ENCODE data around the gene PDE3B.
"Not testable (repeated sequence)": the region's sequence is repeated elsewhere in the genome, so short reads cannot be mapped to it uniquely, and the experiment has no call there.

The PDE3B gene

GRCh38 chr11:14812757-14813156 lies 169.2 kb downstream of the PDE3B start:
- no peak for DNase-seq (ENCODE audit: low read depth)

- DNase-seq (ENCODE audit: low read depth): no peak
These were observed 169.9 kb downstream of the PDE3B start for GRCh38 chr11:14813516-14813915.

- no peak for DNase-seq (ENCODE audit: low read depth)
These were observed 175.2 kb downstream of the PDE3B start for GRCh38 chr11:14818779-14819178.

DNA sequence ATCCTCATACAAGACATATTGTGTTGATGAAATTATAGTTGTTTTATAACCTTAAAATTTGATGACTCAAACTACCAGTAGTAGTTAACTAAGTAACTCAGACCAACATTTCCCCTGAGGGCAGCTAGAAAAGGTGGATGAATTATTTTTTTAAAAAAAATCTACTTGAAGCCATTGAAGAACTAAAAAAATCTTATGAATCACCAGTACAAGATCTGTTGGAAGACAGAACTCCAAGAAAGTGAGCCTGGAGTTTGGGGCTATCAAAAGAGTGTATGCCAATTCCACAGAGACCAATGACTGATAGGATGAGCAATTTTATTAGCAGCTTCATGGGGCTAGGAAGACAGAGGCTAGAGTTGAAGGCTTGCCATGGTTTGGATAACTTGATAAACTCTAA lies 176.0 kb downstream of the PDE3B start:
- no peak for DNase-seq (ENCODE audit: low read depth)

DNA sequence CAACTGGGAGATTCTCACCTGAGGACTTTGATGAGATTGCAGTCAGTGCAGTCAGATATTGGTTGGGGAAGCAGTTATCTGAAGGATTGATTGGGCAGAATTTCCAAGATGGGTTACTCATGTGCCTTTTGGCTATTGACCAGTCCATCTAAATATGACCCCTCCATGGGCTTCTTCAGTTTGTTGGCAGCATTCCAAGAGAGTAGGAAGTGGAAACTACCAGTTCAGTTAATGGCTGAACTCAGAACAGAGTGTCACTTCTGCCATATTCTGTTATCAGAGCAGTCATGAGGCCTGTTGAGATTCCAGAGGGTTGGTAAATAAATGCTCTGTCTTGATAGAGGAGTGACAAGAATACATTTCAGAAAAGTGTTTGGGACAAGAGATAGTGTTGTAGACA lies 177.4 kb downstream of the PDE3B start:
- DNase-seq (ENCODE audit: low read depth): no peak

- DNase-seq (ENCODE audit: low read depth): no peak
These were observed 183.0 kb downstream of the PDE3B start for GRCh38 chr11:14826600-14826999.

GRCh38 chr11:14835496-14836492 lies 192.2 kb downstream of the PDE3B start:
- no peak for DNase-seq (ENCODE audit: low read depth)

DNA sequence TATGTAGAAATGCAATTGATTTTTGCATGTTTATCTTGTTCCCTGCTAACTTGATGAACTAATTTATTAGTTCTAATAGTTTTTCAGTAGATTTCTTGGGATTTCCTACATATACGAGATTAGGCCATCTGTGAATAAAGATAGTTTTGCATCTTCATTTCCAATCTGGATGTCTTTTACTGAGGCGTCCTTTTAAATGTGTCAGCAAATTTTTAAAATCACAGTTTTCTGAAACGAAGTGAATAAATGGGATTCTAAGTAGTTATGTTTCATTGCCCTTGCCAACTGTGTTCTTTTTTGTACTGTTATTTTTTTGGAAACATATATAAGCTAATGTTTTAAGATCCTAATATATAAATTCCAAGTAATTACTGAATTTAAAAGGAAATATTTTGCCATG lies 198.4 kb downstream of the PDE3B start:
- no peak for DNase-seq (ENCODE audit: low read depth)

DNA sequence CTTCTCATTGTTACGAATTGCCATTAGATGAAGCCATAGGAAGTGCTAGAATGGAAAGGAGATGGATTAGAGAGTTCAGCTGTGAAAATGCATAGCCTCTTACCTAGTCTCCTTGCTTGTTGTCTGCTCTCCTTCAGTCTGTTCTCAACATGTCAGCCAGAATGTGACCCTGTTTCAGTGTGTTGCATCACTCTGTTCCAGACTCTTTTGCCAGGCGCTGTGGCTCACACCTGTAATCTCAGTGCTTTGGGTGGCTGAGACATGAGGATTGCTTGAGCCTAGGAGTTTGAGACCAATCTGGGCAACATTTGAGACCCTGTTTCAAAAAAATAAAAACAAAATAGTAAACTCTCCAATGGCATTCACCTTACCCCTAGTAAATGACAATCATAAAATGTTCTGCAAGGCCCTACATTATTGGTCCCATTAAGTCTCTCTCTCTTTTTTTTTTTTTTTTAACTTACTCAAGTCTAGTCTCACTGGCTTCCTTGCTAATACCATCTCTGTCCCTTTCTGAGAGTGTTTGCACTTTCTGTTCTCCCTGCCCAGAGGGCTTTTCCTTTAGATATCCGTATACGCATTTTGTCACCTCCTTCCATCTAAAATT lies 209.1 kb downstream of the PDE3B start:
- no peak for DNase-seq (ENCODE audit: low read depth)

- no peak for DNase-seq (ENCODE audit: low read depth)
These were observed 210.5 kb downstream of the PDE3B start for GRCh38 chr11:14854057-14854456.

GRCh38 chr11:14855890-14856289 lies 212.3 kb downstream of the PDE3B start:
- DNase-seq (ENCODE audit: low read depth): no peak

- no peak for DNase-seq (ENCODE audit: low read depth)
These were observed 214.0 kb downstream of the PDE3B start for GRCh38 chr11:14857621-14858020.

GRCh38 chr11:14858404-14858803 lies 214.8 kb downstream of the PDE3B start:
- no peak for DNase-seq (ENCODE audit: low read depth)

DNA sequence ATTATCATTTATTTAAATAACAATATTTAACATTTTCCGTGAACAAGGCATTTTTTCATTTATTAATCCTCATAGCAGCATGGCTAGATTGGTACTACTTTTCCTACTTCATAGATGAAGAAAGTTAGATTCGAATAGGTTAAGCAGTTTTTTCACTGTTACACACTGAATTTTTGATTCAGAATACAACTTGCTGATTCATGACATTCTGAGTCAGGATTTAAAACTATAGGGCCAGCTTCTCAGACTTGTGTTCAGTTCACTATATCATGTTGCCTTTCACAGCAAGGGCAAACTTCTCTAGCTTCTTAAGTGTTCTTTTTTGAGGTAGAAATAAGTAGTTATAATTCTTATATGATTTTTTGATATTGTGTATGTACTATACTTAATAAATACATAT lies 216.9 kb downstream of the PDE3B start:
- no peak for DNase-seq (ENCODE audit: low read depth)

DNA sequence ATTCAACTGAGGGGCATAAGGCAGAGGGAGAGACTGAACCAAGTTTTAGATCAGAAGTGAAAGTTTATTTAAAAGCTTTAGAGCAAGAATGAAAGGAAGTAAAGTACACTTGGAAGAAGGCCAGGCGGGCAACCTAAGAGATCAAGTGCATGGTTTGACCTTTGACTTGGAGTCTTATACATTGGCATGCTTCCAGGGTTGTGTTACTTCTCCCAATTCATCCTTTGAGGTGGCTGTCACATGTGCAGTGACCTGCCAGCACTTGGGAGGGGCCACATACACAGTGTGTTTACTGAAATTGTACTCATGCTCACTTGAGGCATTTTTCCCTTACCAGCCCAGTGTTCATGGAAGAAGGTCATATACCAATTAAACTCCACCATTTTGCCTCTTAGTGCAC lies 218.1 kb downstream of the PDE3B start:
- DNase-seq (ENCODE audit: low read depth): no peak

DNA sequence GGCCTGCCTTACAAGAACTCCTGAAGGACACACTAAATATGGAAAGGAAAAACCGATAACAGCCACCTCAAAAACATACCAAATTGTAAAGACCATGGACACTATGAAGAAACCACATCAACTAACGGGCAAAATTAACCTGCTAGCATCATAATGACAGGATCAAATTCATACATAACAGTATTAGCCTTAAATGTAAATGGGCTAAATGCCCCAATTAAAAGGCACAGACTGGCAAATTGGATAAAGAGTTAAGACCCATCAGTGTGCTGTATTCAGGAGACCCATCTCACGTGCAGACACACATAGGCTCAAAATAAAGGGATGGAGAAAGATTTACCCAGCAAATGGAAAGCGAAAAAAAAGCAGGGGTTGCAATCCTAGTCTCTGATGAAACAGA lies 220.2 kb downstream of the PDE3B start:
- DNase-seq (ENCODE audit: low read depth): not testable (repeated sequence)

DNA sequence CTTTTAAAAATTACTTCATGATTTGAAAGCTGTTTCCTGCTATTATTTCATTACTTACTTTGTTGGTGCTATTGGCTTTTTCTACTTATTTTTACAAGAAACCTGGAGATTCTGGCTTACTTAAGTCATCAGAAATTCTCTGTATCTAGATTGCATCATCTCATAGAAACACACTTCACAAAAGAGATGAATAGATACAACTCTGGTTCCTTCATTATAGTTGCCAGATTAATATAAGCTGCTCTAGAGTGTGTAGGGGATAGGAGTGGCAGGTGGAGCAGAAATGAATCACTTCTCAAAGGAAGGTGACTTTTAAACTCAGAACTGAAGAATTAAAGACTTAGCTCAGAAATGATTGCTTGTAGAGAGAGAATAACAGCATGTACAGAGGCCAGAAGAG lies 228.4 kb downstream of the PDE3B start:
- no peak for DNase-seq (ENCODE audit: low read depth)

- DNase-seq (ENCODE audit: low read depth): no peak
These were observed 230.0 kb downstream of the PDE3B start for GRCh38 chr11:14873632-14874031.

- DNase-seq (ENCODE audit: low read depth): no peak
These were observed 231.6 kb downstream of the PDE3B start for GRCh38 chr11:14875163-14875562.

DNA sequence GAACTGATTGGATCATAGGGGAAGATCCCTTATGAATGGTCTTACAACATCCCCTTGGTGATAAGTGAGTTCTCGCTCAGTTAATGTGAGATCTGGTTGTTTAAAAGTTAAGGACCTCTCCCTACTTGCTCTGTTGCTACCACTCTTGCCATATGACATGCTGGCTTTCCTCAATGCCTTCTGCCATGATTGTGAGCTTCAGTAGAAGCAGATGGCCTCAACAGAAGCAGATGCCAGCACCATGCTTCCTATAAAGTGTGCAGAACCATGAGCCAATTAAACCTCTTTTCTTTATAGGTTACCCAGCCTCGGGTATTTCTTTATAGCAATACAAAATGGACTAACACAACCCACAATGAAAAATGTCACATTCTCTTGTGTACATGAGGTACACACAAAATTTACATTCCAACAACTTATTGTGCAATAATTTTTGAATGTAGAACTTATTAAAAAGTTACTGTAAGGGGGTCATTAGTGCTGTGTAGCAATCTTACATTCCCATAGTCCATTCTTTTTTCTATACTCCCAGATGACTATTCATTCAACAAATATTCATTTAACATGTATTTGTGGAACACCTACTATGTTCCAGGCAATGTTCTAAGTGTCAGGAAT lies 238.1 kb downstream of the PDE3B start:
- DNase-seq (ENCODE audit: low read depth): no peak

DNA sequence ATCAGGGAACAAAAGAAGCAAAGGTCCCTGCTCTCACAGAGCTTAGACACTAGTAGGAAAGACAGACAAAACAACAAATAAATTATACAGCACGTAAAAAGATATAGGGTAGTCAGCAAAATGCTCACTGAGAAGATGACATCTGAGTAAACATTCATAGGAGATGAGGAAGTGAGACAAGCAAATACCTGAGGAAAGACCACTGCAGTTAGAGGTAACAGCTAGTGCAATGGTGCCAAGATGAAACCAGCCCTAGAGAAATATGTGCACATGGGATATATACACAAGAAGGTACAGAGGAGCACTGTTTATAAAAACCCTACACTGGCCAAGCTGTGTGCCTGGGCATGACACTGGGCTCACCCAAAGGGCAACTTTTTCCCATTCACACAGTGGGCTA lies 238.6 kb downstream of the PDE3B start:
- DNase-seq (ENCODE audit: low read depth): no peak

DNA sequence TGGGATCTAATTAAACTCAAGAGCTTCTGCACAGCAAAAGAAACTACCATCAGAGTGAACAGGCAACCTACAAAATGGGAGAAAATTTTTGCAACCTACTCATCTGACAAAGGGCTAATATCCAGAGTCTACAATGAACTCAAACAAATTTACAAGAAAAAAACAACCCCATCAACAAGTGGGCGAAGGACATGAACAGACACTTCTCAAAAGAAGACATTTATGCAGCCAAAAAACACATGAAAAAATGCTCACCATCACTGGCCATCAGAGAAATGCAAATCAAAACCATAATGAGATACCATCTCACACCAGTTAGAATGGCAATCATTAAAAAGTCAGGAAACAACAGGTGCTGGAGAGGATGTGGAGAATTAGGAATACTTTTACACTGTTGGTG lies 240.1 kb downstream of the PDE3B start:
- not testable (repeated sequence) for DNase-seq (ENCODE audit: low read depth)

- no peak for DNase-seq (ENCODE audit: low read depth)
These were observed 241.2 kb downstream of the PDE3B start for GRCh38 chr11:14884667-14885273.

All from fibroblast of gingiva (primary cell).